Measurements from ENCODE around the gene WDR82.

Gene WDR82

GRCh38 chr3:52242039-52242438 is 36.4 kb downstream of the WDR82 start:
- H3K4me3 ChIP-seq (ENCODE audit: low read depth, low read length) = no peak overlapping the region
- DNase-seq (ENCODE audit: low read depth) = no peak
- no peak for TF ChIP-seq CTCF (IDR thresholded peaks at IDR 0.05; ENCODE audit: insufficient read depth, low read depth, low read length, missing control alignments)

GRCh38 chr3:52240886-52241370 is 37.5 kb downstream of the WDR82 start:
- no peak for DNase-seq (ENCODE audit: low read depth)
- no peak for TF ChIP-seq CTCF (IDR thresholded peaks at IDR 0.05; ENCODE audit: insufficient read depth, low read depth, low read length, missing control alignments)
- H3K4me3 ChIP-seq (ENCODE audit: low read depth, low read length) = no peak overlapping the region

- DNase-seq (ENCODE audit: low read depth) = peak; percentile 85
- H3K4me3 ChIP-seq (ENCODE audit: low read depth, low read length) = peak overlapping the region; percentile 67
- no peak for TF ChIP-seq CTCF (IDR thresholded peaks at IDR 0.05; ENCODE audit: insufficient read depth, low read depth, low read length, missing control alignments)
Observed at GRCh38 chr3:52240059-52240885, 38.2 kb downstream of the WDR82 start.

- peak; percentile 89 for DNase-seq (ENCODE audit: low read depth)
- peak; percentile 45 for TF ChIP-seq CTCF (IDR thresholded peaks at IDR 0.05; ENCODE audit: insufficient read depth, low read depth, low read length, missing control alignments)
- peak within 1 kb of the TSS; percentile 67 for H3K4me3 ChIP-seq (ENCODE audit: low read depth, low read length)
Observed at GRCh38 chr3:52238761-52239701, 39.4 kb downstream of the WDR82 start, which contains the start of gene TWF2. Gene TWF2 (minus strand): TSS chr3:52239158. CDS start chr3:52239016, 142 bp downstream.

GRCh38 chr3:52238193-52238760 is 40.2 kb downstream of the WDR82 start:
- no peak for TF ChIP-seq CTCF (IDR thresholded peaks at IDR 0.05; ENCODE audit: insufficient read depth, low read depth, low read length, missing control alignments)
- no peak for DNase-seq (ENCODE audit: low read depth)

GRCh38 chr3:52237657-52238172 is 40.7 kb downstream of the WDR82 start:
- no peak for DNase-seq (ENCODE audit: low read depth)
- peak overlapping the region; percentile 67 for H3K4me3 ChIP-seq (ENCODE audit: low read depth, low read length)
- no peak for TF ChIP-seq CTCF (IDR thresholded peaks at IDR 0.05; ENCODE audit: insufficient read depth, low read depth, low read length, missing control alignments)

More at GRCh38 chr3:52238193-52238760, 40.2 kb downstream of the WDR82 start:
- H3K4me3 ChIP-seq (ENCODE audit: low read depth, low read length) = peak overlapping the region; percentile 67

Measured in GM12865 (cell line).